OCI-LY1 (cell line): ENCODE results near the gene RAB36.

Experiments used
- CTCF ChIP-seq: fragments of 200-600 bp; sonication (generic), shearing (Covaris generic); IDR thresholded peaks from 2 replicates; pipeline ENCODE4 v1.5.1; 2017; ENCODE audit warnings: mild to moderate bottlenecking, antibody characterized with exemption, low read length, moderate library complexity, mixed read lengths
- EZH2 ChIP-seq: fragments of 200-600 bp; sonication (generic), shearing (Covaris generic); IDR thresholded peaks from 2 replicates; pipeline ENCODE4 v1.8.0; 2017; ENCODE audit warnings: borderline replicate concordance, mixed run types, mild to moderate bottlenecking, antibody characterized with exemption, low read length, moderate library complexity, mixed read lengths

- TF ChIP-seq CTCF: no peak
- TF ChIP-seq EZH2: no peak
Measured at GRCh38 chr22:23211622-23212021, 66.3 kb downstream of the RAB36 start.
